T-helper 1 cell (primary cell): ENCODE data around the gene SERPINB4.

Source experiments
- DNase-seq, 5 donors: peaks; one replicate each; pipeline ENCODE4 v3.0.0-alpha.2; 2012 to 2020

The SERPINB4 gene

GRCh38 chr18:63626431-63626830, 17.6 kb downstream of the SERPINB4 start:
- no peak for DNase-seq

DNA sequence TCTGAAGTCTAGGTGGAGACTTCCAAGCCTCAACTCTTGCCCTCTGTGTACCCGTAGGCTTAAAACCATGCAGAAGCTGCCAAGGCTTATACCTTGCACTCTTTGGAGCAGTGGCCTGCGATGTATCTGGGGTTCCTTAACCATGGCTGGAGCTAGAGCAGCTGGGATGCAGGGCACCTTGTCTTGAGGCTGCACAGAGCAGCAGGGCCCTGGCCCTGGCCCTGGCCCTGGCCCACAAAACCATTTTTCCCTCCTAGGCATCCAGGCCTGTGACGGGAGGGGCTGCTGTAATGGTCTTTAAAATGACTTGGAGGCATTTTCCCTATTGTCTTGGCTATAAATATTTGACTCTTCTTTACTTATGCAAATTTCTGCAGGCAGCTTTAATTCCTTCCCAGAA, 19.2 kb downstream of the SERPINB4 start:
- DNase-seq: no peak

GRCh38 chr18:63619661-63620060, 24.4 kb downstream of the SERPINB4 start:
- DNase-seq: no peak

- DNase-seq: no peak
Observed at GRCh38 chr18:63617915-63618234, 26.2 kb downstream of the SERPINB4 start.

DNA sequence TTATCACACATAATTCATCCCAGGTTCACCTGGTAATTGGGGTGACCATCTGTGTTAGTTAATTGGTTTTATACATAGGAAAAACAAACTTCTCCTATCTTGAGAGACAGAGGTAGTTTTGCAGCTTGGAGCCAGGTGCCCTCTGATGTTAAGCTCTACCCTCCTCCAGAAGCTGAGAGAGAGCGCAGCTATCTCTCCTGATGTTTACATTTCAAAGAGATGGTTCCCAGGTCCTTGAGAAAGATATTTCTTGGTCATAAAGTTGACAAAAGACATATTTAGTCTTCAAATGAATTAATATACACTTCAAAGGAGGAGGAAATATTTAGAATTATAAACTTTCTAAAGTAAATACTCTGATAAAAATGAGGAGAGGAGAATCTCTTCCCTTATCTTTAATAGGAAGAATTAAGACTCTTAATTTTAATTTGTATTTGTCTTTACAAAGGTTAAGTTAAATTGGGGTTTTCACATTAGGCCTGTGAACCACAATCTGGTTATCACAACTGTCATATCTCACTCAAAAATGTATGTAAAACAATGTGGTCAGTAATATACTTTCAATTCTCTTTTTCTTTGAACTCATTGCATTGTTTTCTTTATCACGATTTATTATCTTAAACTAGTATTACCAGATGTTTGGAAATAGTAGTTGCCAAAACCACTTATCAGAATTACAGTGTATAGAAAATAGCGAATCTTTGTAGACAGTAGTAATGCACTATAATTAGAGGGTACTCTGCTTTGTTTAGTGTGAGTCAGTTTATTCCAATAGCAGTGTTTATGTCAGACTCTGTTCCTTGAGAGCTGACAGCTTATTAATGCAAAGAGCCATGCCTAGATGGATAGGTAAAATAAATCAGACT, 26.8 kb downstream of the SERPINB4 start:
- no peak for DNase-seq

- no peak for DNase-seq
Observed at GRCh38 chr18:63613420-63613819, 30.6 kb downstream of the SERPINB4 start.

GRCh38 chr18:63606526-63606925, 37.5 kb downstream of the SERPINB4 start:
- DNase-seq: no peak

DNA sequence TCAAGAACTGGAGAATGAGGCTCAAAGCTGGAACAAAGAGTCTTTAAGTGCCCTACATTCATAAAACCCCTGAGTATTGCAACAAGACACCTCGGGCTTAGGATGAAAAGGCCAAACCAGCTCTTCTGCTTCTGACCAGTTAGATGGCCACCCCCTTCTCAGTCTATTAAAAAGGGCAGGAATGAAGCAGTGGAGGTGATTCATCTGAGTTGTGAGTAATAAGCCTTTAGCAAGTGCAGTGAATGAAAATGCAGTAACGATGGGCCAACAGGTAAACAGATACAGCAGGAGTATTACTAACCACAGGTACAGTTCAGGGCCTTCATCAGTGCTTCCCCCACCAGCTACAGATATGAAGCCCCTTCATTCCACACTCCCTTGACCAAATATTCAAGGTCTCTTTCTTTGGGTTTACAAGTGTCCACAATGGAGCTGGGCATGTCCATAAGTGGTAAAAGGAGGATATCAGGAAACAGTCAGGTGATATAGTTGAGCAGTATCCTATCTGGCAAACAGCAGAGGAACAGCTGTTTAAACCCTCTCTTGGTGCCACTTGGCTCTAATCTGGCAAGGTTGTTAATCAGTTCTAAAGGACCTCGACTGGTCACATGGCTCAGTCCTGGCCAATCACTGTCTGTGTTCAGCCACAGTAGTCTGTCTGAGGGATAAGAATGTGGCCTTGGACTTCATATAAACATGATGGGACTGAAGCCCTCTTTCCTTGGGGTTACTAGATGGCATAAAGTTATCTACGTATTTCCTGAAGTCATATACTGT, 39.1 kb downstream of the SERPINB4 start:
- DNase-seq: no peak

GRCh38 chr18:63603772-63604171, 40.3 kb downstream of the SERPINB4 start:
- peak in 1 of 5 donors; percentile 9 for DNase-seq

- DNase-seq: no peak
Observed at GRCh38 chr18:63603355-63603754, 40.7 kb downstream of the SERPINB4 start.

DNA sequence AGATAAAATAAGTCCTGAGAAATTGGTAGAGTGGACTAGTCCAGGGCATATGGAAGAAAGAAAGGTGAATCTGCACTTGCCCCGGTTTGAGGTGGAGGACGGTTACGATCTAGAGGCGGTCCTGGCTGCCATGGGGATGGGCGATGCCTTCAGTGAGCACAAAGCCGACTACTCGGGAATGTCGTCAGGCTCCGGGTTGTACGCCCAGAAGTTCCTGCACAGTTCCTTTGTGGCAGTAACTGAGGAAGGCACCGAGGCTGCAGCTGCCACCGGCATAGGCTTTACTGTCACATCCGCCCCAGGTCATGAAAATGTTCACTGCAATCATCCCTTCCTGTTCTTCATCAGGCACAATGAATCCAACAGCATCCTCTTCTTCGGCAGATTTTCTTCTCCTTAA, 47.1 kb downstream of the SERPINB4 start:
- DNase-seq: no peak

- DNase-seq: no peak
Observed at GRCh38 chr18:63592471-63592870, 51.6 kb downstream of the SERPINB4 start.

DNA sequence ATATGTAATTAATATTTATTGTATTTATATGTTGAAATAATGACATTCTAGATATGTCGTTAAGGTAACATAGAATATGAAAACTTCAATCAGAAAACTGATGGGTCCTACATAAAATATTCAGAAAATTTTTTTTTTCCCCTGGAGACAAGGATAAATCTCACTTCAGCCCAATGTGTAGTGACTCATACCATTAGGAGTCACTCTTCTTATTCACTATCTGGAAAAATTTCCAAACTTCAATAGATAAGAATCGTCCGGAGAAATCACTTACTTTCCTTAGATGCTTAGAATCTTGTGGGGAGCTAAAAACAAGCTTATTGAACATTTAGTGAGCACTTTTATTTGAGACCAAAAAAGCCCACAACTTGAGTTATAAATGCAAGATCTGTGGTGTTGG, 52.3 kb downstream of the SERPINB4 start:
- DNase-seq: no peak

- DNase-seq: no peak
Observed at GRCh38 chr18:63590966-63591695, 52.9 kb downstream of the SERPINB4 start.

- no peak for DNase-seq
Observed at GRCh38 chr18:63590373-63590772, 53.7 kb downstream of the SERPINB4 start.

- no peak for DNase-seq
Observed at GRCh38 chr18:63588909-63589308, 55.1 kb downstream of the SERPINB4 start.
